DMS 273 (cell line): ENCODE results near the gene PRCP.
"Not testable (repeated sequence)": the region's sequence is repeated elsewhere in the genome, so short reads cannot be mapped to it uniquely, and the experiment has no call there.

ENCODE experiments used
- DNase-seq: peaks from one replicate; lab custom pipeline; 2025; ENCODE audit not compliant: unreplicated experiment; lab: John Stamatoyannopoulos, UW

Gene PRCP

GRCh38 chr11:82872377-82873150 is 27.7 kb downstream of the PRCP start:
- DNase-seq, result no peak

GRCh38 chr11:82871646-82872045 is 28.6 kb downstream of the PRCP start:
- DNase-seq, result no peak

- DNase-seq, result no peak
Measured at GRCh38 chr11:82869657-82870056, 30.6 kb downstream of the PRCP start.

GRCh38 chr11:82867495-82868082 is 32.6 kb downstream of the PRCP start:
- DNase-seq, result peak; percentile 85

GRCh38 chr11:82865841-82866240 is 34.4 kb downstream of the PRCP start:
- no peak for DNase-seq

GRCh38 chr11:82864268-82864667 is 36.0 kb downstream of the PRCP start:
- DNase-seq, result peak; percentile 66

GRCh38 chr11:82863209-82863608 is 37.0 kb downstream of the PRCP start:
- no peak for DNase-seq

- no peak for DNase-seq
Measured at GRCh38 chr11:82862379-82862778, 37.9 kb downstream of the PRCP start.

- no peak for DNase-seq
Measured at GRCh38 chr11:82859750-82860149, 40.5 kb downstream of the PRCP start.

- peak; percentile 2 for DNase-seq
Measured at GRCh38 chr11:82858556-82859091, 41.6 kb downstream of the PRCP start.

- DNase-seq, result no peak
Measured at GRCh38 chr11:82858133-82858532, 42.1 kb downstream of the PRCP start.

GRCh38 chr11:82857145-82857544 is 43.1 kb downstream of the PRCP start:
- DNase-seq, result no peak

- DNase-seq, result no peak
Measured at GRCh38 chr11:82855616-82856015, 44.6 kb downstream of the PRCP start.

GRCh38 chr11:82854916-82855315 is 45.3 kb downstream of the PRCP start:
- not testable (repeated sequence) for DNase-seq

GRCh38 chr11:82854242-82854641 is 46.0 kb downstream of the PRCP start:
- no peak for DNase-seq

- DNase-seq, result no peak
Measured at GRCh38 chr11:82848829-82849228, 51.4 kb downstream of the PRCP start.

GRCh38 chr11:82845356-82846353 is 54.6 kb downstream of the PRCP start:
- DNase-seq, result no peak

- no peak for DNase-seq
Measured at GRCh38 chr11:82843057-82843795, 57.0 kb downstream of the PRCP start.

GRCh38 chr11:82842019-82842418 is 58.2 kb downstream of the PRCP start:
- DNase-seq, result no peak

GRCh38 chr11:82837650-82838049 is 62.6 kb downstream of the PRCP start:
- no peak for DNase-seq

GRCh38 chr11:82832983-82833382 is 67.2 kb downstream of the PRCP start:
- no peak for DNase-seq
